Effector memory CD4-positive, alpha-beta T cell (primary cell): ENCODE data around the gene TPST1.

Experiments
- DNase-seq, 3 donors: peaks; one replicate each; pipeline ENCODE4 v3.0.0-alpha.2; 2020
- H3K27ac ChIP-seq: 2 replicates; pipeline ENCODE4 v1.7.0; 2013; ENCODE audit warnings: mild to moderate bottlenecking, low read length, moderate library complexity; ENCODE audit not compliant: insufficient read depth, poor library complexity, severe bottlenecking
- H3K27me3 ChIP-seq: replicated peaks from 2 replicates; pipeline ENCODE4 v1.7.0; 2013; ENCODE audit warnings: mild to moderate bottlenecking, low read length; ENCODE audit not compliant: insufficient read depth, control insufficient read depth, poor library complexity, severe bottlenecking
- H3K36me3 ChIP-seq: 2 replicates; pipeline ENCODE4 v1.7.0; 2013; ENCODE audit warnings: mild to moderate bottlenecking, low read length, moderate library complexity; ENCODE audit not compliant: control insufficient read depth, insufficient read depth
- H3K4me1 ChIP-seq: 2 replicates; pipeline ENCODE4 v1.7.0; 2013; ENCODE audit warnings: low read length, mild to moderate bottlenecking; ENCODE audit not compliant: control insufficient read depth, insufficient read depth, poor library complexity, severe bottlenecking
- H3K4me3 ChIP-seq: 2 replicates; pipeline ENCODE4 v1.7.0; 2013; ENCODE audit warnings: low read length, low read depth, mild to moderate bottlenecking; ENCODE audit not compliant: insufficient read depth, poor library complexity, severe bottlenecking
- H3K9me3 ChIP-seq: 2 replicates; pipeline ENCODE4 v1.7.0; 2013; ENCODE audit warnings: mild to moderate bottlenecking, low read length, moderate library complexity; ENCODE audit not compliant: control insufficient read depth

Gene TPST1

GRCh38 chr7:66277492-66277891, 72.4 kb downstream of the TPST1 start:
- Histone ChIP-seq H3K27me3 (no peaks in the 10 kb centered on the region), H3K27ac (no peak overlapping the region), H3K9me3 (no peaks in the 10 kb centered on the region), H3K36me3 (no peaks in the 10 kb centered on the region), H3K4me1 (no peaks in the 10 kb centered on the region), H3K4me3 (no peak overlapping the region)
- DNase-seq, result no peak

- no peak for DNase-seq
- Histone ChIP-seq H3K4me3 (no peak overlapping the region), H3K9me3 (no peaks in the 10 kb centered on the region), H3K27ac (no peak overlapping the region), H3K36me3 (no peaks in the 10 kb centered on the region), H3K4me1 (no peaks in the 10 kb centered on the region), H3K27me3 (no peaks in the 10 kb centered on the region)
Measured at GRCh38 chr7:66279912-66280311, 74.8 kb downstream of the TPST1 start.

- no peak overlapping the region for H3K4me3 ChIP-seq
- no peaks in the 10 kb centered on the region for H3K4me1 ChIP-seq
- no peaks in the 10 kb centered on the region for H3K9me3 ChIP-seq
- no peaks in the 10 kb centered on the region for H3K36me3 ChIP-seq
- H3K27me3 ChIP-seq, result no peaks in the 10 kb centered on the region
- DNase-seq, result no peak
- no peak overlapping the region for H3K27ac ChIP-seq
Measured at GRCh38 chr7:66281678-66282590, 76.8 kb downstream of the TPST1 start.

GRCh38 chr7:66282591-66282935, 77.4 kb downstream of the TPST1 start:
- Histone ChIP-seq H3K4me3 (no peak overlapping the region), H3K9me3 (no peaks in the 10 kb centered on the region), H3K4me1 (no peaks in the 10 kb centered on the region), H3K27ac (no peak overlapping the region), H3K36me3 (no peaks in the 10 kb centered on the region), H3K27me3 (no peaks in the 10 kb centered on the region)
- no peak for DNase-seq

- no peak overlapping the region for H3K27ac ChIP-seq
- H3K4me1 ChIP-seq, result no peaks in the 10 kb centered on the region
- H3K9me3 ChIP-seq, result no peaks in the 10 kb centered on the region
- DNase-seq, result no peak
- no peaks in the 10 kb centered on the region for H3K36me3 ChIP-seq
- H3K4me3 ChIP-seq, result no peak overlapping the region
- H3K27me3 ChIP-seq, result no peaks in the 10 kb centered on the region
Measured at GRCh38 chr7:66283003-66283920, 78.1 kb downstream of the TPST1 start.

GRCh38 chr7:66296001-66296521, 90.9 kb downstream of the TPST1 start:
- no peak for DNase-seq
- H3K36me3 ChIP-seq, result no peaks in the 10 kb centered on the region
- H3K27ac ChIP-seq, result no peak overlapping the region
- H3K4me1 ChIP-seq, result no peaks in the 10 kb centered on the region
- H3K4me3 ChIP-seq, result no peak overlapping the region
- peaks cover 9% of the 10 kb centered on the region for H3K9me3 ChIP-seq
- H3K27me3 ChIP-seq, result no peaks in the 10 kb centered on the region

GRCh38 chr7:66296557-66296956, 91.4 kb downstream of the TPST1 start:
- Histone ChIP-seq H3K9me3 (peaks cover 9% of the 10 kb centered on the region), H3K27me3 (no peaks in the 10 kb centered on the region), H3K36me3 (no peaks in the 10 kb centered on the region), H3K27ac (no peak overlapping the region), H3K4me1 (no peaks in the 10 kb centered on the region), H3K4me3 (no peak overlapping the region)
- DNase-seq, result no peak

GRCh38 chr7:66297579-66297978, 92.4 kb downstream of the TPST1 start:
- Histone ChIP-seq H3K9me3 (peaks cover 9% of the 10 kb centered on the region), H3K36me3 (no peaks in the 10 kb centered on the region), H3K4me3 (no peak overlapping the region), H3K4me1 (no peaks in the 10 kb centered on the region), H3K27ac (no peak overlapping the region), H3K27me3 (no peaks in the 10 kb centered on the region)
- DNase-seq, result no peak

- no peak for DNase-seq
- no peak overlapping the region for H3K27ac ChIP-seq
- H3K9me3 ChIP-seq, result peaks cover 9% of the 10 kb centered on the region
- H3K27me3 ChIP-seq, result no peaks in the 10 kb centered on the region
- no peaks in the 10 kb centered on the region for H3K36me3 ChIP-seq
- H3K4me3 ChIP-seq, result no peak overlapping the region
- no peaks in the 10 kb centered on the region for H3K4me1 ChIP-seq
Measured at GRCh38 chr7:66301249-66301648, 96.1 kb downstream of the TPST1 start.

GRCh38 chr7:66301737-66302136, 96.6 kb downstream of the TPST1 start:
- Histone ChIP-seq H3K27me3 (no peaks in the 10 kb centered on the region), H3K9me3 (peaks cover 9% of the 10 kb centered on the region), H3K4me3 (no peak overlapping the region), H3K36me3 (no peaks in the 10 kb centered on the region), H3K4me1 (no peaks in the 10 kb centered on the region), H3K27ac (no peak overlapping the region)
- no peak for DNase-seq
